ELR (cell line): ENCODE measurements around the gene PPA1.
"Not testable (repeated sequence)": the region's sequence is repeated elsewhere in the genome, so short reads cannot be mapped to it uniquely, and the experiment has no call there.

Experiments used
- DNase-seq: peaks from one replicate; pipeline ENCODE4 v3.0.0-alpha.2; 2015; ENCODE audit warnings: low read depth

Gene PPA1

DNA sequence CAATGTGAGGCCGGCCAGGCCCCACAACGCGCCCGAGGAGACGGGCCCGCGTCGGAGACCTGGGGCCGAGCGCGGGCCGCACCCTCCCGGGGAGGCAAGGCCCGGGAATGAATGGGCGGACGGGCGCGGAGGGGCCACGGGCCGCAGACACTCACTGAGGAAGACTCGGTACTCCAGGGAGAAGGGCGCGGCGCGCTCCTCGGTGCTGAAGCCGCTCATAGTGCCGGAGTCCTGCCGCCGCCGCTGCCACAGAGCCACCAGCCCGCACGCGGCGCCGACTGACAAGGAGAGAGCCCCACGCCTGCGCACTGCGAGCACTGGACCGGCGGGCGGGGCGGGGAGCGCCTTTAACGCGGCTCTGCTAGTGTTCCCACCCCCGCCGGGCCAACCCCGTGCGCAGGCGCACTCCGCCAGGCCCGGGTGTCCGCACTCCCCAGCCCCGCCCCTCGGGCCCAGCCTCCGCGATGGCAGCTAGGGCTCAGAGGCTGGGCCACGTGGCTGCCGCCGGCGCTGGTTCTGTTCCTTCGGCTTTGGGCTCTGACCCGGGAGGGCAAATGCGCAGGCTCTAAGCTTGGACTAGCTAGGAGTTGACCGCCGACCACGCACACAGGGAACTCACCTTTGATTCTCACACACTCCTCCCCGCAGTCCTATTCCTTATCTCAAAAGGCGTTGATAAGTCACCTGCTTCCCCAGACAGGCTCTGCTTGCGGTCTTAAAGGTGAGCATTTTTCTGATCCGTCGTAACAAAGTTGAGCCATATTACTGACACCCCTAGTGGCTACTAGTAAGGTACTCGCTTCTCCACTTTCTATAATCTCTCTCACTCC lies at the start of gene PPA1:
PPA1 (minus strand) TSS at position 321 of the 830 bp plus-strand sequence; CDS start at position 219, 102 bp downstream.
- DNase-seq, result peak; percentile 96

DNA sequence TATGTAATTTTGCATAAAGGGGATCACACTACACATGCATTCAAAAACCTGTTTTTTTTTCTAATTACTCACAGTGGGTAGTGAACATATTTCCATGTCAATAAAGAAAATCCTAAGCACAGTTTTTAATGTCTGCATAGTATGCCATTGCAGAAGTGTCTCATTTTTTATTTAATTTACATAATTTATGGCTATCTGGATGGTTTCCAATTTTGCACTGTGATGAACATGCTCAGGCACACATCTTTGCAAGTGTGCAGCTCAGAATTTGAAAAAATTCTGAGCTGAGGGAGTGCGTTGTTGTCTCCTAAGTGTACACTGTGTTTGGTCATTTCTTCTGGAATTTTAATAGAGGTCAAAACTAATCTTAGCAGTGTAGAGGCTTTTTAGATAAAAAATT lies 48.4 kb upstream of the PPA1 start:
- no peak for DNase-seq

GRCh38 chr10:70280099-70280498 lies 46.9 kb upstream of the PPA1 start:
- no peak for DNase-seq

DNA sequence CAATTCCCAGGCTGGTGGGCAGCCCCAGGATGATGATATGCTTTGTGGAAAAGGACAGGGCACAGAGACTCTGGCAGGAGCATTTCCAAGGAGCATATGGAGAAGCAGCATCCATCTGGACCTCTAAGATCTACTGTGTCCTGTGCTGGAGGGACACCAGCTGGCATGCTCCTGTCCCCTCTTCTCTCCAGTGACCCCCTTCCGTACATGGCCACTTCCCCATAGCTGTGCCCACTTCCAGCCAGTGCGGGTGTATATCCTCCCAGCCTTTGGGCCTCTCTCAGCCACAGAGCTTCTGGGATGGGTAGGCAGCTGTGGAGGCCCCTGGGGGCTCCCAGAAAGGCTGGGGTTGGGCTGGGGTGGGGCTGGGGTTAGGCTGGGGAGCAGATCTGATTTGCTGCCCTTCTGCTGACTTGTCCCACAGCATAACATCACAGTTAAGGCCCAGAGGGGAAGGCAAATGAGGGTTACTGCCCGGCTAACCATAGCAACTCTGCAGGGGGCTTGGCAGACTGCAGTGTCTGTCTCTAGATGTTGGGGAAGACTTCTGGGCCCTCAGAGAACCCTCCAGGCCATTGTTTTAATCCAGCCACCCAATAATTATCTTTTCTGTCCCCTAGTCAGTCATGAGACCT lies 44.3 kb upstream of the PPA1 start:
- DNase-seq, result no peak

- no peak for DNase-seq
Observed at GRCh38 chr10:70274643-70275042, 41.4 kb upstream of the PPA1 start.

DNA sequence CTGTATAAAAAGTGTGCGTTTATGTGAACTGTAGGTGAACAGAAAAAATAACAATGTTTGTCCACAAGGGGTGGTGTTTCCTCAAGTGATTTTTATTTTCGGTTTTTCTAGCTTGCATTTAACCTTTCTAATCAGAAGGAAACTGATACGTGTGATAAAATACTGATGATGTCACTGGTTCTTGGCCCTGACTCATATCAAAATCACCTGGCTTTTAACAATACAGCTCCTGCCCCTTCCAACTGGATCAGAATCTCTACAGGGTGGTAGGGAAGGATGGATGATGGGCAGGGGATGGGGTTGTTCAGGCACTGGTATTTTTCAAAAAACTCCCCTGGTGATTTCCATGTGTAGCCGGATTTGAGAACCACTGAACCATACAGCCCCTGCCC lies 39.7 kb upstream of the PPA1 start:
- peak; percentile 57 for DNase-seq

- no peak for DNase-seq
Observed at GRCh38 chr10:70271996-70272924, 39.0 kb upstream of the PPA1 start.

DNA sequence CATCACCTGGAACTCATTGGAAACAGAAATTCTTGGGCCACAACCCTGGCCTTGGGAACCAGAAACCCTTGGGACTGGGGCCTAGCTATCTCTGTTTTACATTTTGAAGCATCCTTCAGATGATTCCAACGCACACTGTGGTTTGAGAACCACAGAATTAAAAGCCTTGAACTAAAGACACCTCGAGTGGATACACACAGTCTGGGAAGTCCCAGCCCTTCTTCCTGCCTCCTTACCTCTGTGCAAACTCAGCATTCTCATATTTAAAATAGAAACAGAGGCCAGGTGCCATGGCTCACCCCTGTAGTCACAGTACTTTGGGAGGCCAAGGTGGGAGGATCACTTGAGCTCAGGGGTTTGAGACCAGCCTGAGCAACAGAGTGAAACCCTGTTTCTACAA lies 37.7 kb upstream of the PPA1 start:
- no peak for DNase-seq

- no peak for DNase-seq
Observed at GRCh38 chr10:70269741-70270140, 36.5 kb upstream of the PPA1 start.

DNA sequence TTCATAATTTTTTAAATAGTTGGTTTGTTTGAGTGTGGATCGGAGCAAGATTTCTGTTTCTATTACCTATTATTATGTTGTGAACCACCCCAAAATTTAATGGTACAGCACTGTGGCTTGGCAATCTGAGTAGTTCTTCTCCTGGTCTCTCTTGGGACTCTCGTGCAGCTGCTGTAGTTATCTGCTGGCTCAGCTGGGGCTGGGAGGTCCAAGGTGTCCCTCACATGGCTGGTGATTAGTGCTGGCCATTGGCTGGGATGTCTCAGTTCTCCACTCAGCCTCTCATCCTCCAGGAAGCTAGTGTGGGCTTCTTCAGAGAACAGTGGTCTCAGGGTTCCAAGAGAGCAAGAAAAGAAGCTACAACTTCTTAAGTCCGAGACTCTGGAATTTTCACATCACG lies 35.1 kb upstream of the PPA1 start:
- no peak for DNase-seq

- DNase-seq, result peak; percentile 97
Observed at GRCh38 chr10:70267161-70267933, 34.1 kb upstream of the PPA1 start.

DNA sequence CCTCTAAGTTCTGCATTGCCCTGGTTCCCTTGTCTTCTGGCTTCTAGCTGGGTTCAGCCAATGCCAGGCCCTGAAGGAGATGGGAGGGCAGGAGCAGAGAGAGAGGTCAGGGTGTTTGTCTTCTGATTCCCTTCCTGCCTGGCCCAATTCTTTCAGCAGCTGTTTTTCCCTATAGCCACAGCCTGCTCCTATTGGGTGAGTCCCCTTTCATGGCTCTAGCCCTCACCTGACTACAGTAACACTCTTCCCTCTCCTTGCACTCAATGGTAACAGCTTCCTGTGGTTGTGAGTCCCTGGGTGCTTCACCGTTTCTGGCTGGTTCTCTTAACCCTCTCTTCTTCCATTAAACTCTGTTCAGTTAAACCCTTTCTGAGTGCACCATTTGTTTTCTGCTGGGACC lies 33.5 kb upstream of the PPA1 start:
- no peak for DNase-seq

DNA sequence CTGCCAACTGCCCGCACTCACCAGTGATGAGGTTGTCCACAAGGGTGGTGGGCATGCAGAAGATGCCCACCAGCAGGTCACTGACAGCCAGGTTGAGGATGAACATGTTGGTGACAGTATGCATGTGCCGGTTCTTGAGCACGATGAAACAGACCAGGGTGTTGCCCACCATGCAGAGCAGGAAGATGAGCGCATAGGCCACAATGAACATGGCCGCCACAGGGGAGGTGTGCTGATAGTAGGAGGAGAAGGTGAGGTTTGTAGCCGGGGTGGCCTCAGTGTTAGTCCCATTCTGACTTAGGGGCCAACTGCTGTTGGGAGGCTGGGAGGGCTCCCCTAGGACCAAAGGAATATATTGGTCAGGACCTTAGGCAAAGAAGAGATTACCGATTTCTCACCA lies 32.8 kb upstream of the PPA1 start:
- DNase-seq, result no peak

DNA sequence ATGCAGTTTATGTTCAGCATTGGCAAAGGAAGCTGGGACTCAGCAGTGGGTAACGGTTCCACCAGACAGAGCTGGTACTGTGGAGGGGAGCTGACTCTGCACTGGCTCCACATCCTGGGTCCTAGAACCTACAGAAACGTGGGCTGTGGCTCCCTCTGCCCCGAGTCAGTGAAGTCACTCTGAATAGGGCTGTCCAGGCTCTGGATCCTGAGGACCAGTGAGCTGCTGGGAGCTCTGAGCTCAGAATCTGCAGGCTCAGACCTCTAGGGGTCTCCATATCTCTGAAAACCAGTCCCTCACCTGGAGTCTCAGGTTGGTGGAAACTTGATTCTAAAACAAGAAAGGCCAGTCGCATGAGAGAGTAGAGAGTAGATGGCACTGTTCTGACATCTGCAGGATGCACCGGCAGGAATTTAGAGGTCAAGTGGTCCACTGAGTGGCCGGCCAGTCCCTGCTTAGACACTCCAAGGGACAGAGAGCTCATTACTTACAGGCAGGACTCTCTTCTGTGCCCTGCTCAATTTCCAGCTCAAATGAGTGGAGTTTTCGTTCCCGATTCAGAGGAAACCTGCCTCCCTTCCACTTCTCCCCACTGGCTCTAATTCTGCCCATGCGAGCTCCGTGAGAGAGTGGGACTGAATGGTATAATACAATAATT lies 31.9 kb upstream of the PPA1 start:
- peak; percentile 28 for DNase-seq

DNA sequence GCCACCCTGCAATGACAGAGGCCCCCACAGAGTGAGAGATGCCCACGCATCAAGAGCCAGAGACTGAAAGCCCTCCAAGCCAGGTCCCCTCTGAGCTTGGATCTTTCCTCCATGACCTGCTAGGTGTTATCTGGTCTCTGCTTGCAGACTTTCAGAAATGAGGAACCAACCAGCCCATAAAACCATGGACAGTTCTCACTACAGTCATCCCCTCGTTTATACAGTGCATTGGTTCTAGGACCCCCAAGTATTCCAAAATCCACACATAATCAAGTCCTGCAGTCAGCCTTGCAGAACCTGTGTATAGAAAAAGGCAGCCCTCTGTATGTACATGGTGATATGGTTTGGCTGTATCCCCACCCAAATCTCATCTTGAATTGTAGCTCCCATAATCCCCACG lies 27.5 kb upstream of the PPA1 start:
- DNase-seq, result no peak

DNA sequence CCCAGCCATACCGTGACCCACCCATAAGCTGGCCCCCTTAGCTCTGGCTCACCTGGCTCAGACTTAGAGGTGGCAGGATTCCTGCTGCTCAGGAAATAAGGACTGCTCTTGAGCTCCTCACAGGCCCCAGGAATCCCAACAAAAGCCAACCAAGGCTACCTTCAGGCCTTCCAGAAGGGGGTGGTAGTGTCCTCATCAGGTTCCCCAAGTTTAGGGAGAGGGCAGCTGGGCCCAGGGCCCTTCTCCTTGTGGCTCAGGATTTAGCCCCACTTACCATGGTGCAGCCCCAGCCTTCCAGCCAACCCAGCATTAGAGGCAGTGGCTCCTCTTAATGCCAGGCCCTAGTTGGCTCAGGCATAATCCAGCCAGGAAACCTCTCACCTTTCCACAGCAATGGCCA lies 27.0 kb upstream of the PPA1 start:
- no peak for DNase-seq

DNA sequence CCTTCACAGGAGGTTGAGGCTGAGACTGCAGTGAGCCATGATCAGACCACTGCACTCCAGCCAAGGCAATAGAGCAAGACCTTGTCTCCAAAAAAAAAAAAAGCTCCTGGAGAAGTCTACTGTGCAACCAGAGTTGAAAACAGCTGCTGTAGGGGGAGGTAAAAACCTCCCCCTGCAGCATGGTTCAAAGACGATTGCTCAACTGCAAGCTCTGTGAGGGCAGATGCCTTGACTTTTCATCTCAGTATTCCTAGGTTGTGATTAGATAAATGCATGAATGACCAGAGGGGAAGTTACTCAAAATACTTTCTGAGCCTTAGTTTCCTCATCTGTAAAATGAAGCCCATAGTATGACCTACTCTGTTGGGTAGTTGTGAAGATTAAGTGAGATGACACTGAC lies 25.0 kb upstream of the PPA1 start:
- no peak for DNase-seq

DNA sequence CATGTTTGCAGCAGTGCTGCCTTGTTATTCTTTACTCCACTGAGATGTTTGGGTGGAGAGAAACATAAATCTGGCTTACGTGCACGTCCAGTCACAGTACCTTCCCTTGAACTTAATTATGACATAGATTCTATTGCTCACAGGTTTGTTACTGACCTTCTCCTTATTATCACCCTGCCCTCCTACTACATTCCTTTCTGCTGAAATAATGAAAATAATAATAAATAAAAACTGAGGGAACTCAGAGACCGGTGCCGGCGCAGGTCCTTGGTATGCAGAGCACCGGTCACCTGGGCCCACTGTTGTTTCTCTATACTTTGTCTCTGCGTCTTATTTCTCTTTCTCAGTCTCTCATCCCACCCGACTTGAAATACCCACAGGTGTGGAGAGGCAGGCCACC lies 24.6 kb upstream of the PPA1 start:
- DNase-seq, result not testable (repeated sequence)

DNA sequence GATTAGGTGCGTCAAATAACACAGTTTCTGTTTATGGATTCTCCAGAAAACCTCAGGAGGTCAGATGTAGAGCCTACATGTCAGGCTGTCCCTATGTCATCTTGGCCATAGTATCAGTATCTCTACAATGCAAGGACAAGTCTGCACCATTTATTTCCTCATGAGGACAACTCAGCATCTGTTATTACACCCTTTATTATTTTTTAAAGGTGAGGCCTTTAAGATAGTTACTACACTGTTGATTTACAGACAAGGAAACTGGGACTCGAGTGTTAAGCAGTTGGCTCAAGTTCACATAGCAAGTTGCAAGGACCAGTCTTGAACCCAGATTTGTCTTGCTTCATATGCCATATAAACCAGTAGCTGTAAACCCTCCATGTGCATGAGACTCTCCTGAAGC lies 23.2 kb upstream of the PPA1 start:
- DNase-seq, result no peak

DNA sequence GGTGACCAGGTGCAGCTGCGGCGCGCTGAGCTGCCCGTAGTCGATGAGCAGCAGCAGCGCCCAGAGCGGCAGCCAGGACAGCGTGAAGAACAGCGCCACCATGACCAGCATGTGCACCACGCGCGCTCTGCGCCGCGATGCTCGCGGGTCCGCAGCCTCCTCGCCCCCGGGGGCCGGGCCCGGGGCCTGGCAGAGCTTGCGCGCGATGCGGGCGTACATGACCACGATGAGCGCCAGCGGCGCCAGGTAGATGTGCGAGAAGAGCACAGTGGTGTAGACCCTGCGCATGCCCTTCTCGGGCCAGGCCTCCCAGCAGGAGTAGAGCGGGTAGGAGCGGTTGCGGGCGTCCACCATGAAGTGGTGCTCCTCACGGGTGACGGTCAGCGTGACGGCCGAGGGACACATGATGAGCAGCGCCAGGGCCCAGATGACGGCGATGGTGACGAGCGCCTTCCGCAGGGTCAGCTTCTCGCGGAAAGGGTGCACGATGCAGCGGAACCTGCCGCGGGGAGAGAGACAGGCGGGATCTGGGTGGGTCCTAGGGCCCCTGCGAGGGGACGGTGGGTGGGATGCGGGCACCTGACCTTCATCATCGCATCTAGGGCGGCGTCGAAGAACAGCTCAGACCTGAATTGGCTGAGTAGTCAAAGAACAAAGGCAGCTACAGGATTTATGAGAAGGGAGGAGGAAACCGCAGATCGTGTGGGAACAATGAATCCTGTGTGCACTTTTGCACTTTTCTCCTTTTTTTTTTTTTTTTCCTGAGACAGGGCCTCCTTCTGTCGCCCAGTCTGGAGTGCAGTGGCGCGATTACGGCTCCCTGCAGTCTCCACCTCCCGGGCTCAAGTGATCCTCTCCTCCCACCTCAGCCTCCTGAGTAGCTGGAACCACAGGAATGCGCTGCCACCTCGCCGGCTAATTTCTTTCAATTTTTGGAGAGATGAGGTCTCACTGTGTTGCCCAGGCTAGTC lies 22.4 kb upstream of the PPA1 start:
- DNase-seq, result no peak
